ENCODE data around the gene RAMP2. TPM values are rescaled to one million over a fixed set of nuclear protein-coding genes. Genes with fewer than 3 reads are reported as not detected.

The RAMP2 gene
- total and polyA plus RNA-seq, 2 experiments from 2014 or later = 8.8 to 29.5 TPM

- H3K79me2 ChIP-seq (replicated peaks; ENCODE audit: insufficient read depth) = no peaks in the 10 kb centered on the region
- Mint-ChIP-seq H3K36me3 (ENCODE audit: low read depth) (peaks cover 39% of the 10 kb centered on the region), H3K27ac (no peak within 1 kb of the TSS), H3K4me3 (peak within 1 kb of the TSS; percentile 72), H3K27me3 (ENCODE audit: insufficient read depth, low read depth, poor library complexity) (peaks cover 42% of the 10 kb centered on the region), H3K4me1 (peaks cover 24% of the 10 kb centered on the region), H3K9me3 (no peaks in the 10 kb centered on the region; the same call in 2 of the 3 replicates)
- no peak for TF ChIP-seq EZH2phosphoT487 (IDR thresholded peaks at IDR 0.05; ENCODE audit: unreplicated experiment)
- TF ChIP-seq ZNF462 (CRISPR knock-in tag; IDR thresholded peaks at IDR 0.05) = no peak
- no peak for TF ChIP-seq NANOG (IDR thresholded peaks at IDR 0.05; ENCODE audit: borderline replicate concordance)
- no peak; the same call in 1 of the 2 replicates for TF ChIP-seq ETS1 (IDR thresholded peaks at IDR 0.05)
- peak; percentile 37; the same call in 1 of the 2 replicates for TF ChIP-seq POLR2AphosphoS5 (IDR thresholded peaks at IDR 0.05; ENCODE audit: low read depth)
- TF ChIP-seq STAT1 (IDR thresholded peaks at IDR 0.05; ENCODE audit: unreplicated experiment) = no peak
- no peak for TF ChIP-seq CREB1 (CRISPR knock-in tag; IDR thresholded peaks at IDR 0.05; ENCODE audit: low read depth)
- DNase-seq (ENCODE audit: low spot score) (peak; percentile 69), ATAC-seq (peak; percentile 74)
- H3K9me2 ChIP-seq (ENCODE audit: insufficient read depth) = no peaks in the 10 kb centered on the region
- peak within 1 kb of the TSS; percentile 94 for H2AFZ ChIP-seq
- no peak within 1 kb of the TSS for H3K27ac ChIP-seq (ENCODE audit: low read depth)
- peaks cover 21% of the 10 kb centered on the region; the same call in 1 of the 2 replicates for H3K4me1 ChIP-seq (ENCODE audit: insufficient read depth)
- H3K36me3 ChIP-seq (ENCODE audit: insufficient read depth) = peaks cover 7% of the 10 kb centered on the region; the same call in 1 of the 2 replicates
- peak within 1 kb of the TSS; percentile 81 for H3K4me3 ChIP-seq
- peaks cover 30% of the 10 kb centered on the region for H3K27me3 ChIP-seq (ENCODE audit: insufficient read depth)
- H3F3A ChIP-seq (replicated peaks; ENCODE audit: low read depth) = peaks cover 12% of the 10 kb centered on the region; the same call in 1 of the 2 replicates
- H4K20me1 ChIP-seq (replicated peaks; ENCODE audit: insufficient read depth) = no peaks in the 10 kb centered on the region
- peak within 1 kb of the TSS; percentile 93 for H3K4me2 ChIP-seq
Measured at GRCh38 chr17:42779936-42780850, 19.2 kb downstream of the RAMP2 start, which contains the start of gene WNK4. Gene WNK4, plus strand, starts transcription at chr17:42780610. Its CDS starts 89 bp downstream, at chr17:42780699.
